Measurements from ENCODE around the gene HEYL.

DNA sequence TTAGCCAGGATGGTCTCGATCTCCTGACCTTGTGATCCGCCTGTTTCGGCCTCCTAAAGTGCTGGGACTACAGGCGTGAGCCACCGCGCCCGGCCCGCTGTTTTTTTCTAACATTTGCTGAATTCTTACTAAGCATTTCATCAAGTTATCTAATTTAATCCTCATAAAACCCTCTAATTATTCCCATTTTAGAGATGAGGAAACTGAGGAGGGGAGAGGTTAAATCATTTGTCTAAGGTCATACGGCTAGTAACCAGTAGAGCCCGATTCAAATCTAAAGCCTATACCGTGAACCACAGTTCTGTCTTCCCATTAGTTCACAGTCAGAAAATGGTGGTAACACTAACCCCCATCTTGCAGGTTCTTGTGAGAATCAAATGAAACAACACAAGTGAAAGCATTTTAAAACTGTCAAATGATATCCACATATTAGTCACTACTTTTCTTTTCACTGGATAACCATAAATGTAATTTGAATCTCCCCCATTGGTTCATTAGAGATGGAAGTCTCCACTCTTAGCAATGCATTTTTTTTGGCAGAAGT is 10.6 kb downstream of the HEYL start:
- TF ChIP-seq CTCF (IDR thresholded peaks at IDR 0.05) (no peak), POLR2AphosphoS5 (IDR thresholded peaks at IDR 0.05) (no peak)

Measured in sigmoid colon (tissue), 4 donors.